ENCODE measurements around the gene OTUB1. TPM values are rescaled to one million over a fixed set of nuclear protein-coding genes. Genes with fewer than 3 reads are reported as not detected.

OTUB1 gene
- total RNA-seq, 1 experiment from 2014 or later, result 96.9 TPM

GRCh38 chr11:64008283-64008913 is 22.2 kb downstream of the OTUB1 start:
- peaks cover 45% of the 10 kb centered on the region for H3K4me1 Mint-ChIP-seq (ENCODE audit: low read depth, unreplicated experiment)
- peaks cover 16% of the 10 kb centered on the region for H3K27me3 Mint-ChIP-seq (ENCODE audit: unreplicated experiment)
- intact Hi-C loops (cut with micrococcal nuclease; ENCODE audit: unreplicated experiment), result no loop called here
- H3K4me3 Mint-ChIP-seq (ENCODE audit: low read depth, unreplicated experiment), result peak overlapping the region; percentile 61
- H3K36me3 Mint-ChIP-seq (ENCODE audit: insufficient read depth, unreplicated experiment), result peaks cover 37% of the 10 kb centered on the region
- DNase-seq, result no peak
- no peaks in the 10 kb centered on the region for H3K9me3 Mint-ChIP-seq (ENCODE audit: low read depth, unreplicated experiment)
- BruUV-seq (replicated peaks), result no TSS peak
- no peak overlapping the region for H3K27ac Mint-ChIP-seq (ENCODE audit: unreplicated experiment)
- TF ChIP-seq, protein P1, sequence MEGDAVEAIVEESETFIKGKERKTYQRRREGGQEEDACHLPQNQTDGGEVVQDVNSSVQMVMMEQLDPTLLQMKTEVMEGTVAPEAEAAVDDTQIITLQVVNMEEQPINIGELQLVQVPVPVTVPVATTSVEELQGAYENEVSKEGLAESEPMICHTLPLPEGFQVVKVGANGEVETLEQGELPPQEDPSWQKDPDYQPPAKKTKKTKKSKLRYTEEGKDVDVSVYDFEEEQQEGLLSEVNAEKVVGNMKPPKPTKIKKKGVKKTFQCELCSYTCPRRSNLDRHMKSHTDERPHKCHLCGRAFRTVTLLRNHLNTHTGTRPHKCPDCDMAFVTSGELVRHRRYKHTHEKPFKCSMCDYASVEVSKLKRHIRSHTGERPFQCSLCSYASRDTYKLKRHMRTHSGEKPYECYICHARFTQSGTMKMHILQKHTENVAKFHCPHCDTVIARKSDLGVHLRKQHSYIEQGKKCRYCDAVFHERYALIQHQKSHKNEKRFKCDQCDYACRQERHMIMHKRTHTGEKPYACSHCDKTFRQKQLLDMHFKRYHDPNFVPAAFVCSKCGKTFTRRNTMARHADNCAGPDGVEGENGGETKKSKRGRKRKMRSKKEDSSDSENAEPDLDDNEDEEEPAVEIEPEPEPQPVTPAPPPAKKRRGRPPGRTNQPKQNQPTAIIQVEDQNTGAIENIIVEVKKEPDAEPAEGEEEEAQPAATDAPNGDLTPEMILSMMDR (IDR thresholded peaks at IDR 0.05; ENCODE audit: unreplicated experiment), result no peak
- CTCF ChIA-PET, result no interaction called here

GRCh38 chr11:64008914-64009633 is 22.8 kb downstream of the OTUB1 start:
- TF ChIP-seq, protein P1 (IDR thresholded peaks at IDR 0.05; ENCODE audit: unreplicated experiment), result no peak
- CTCF ChIA-PET, result interaction anchor here (0.6 kb wide), 1 partner anchor 177 kb away, joined by 5 read pairs; the partner anchor contains the start of gene STIP1
- no peak overlapping the region for H3K4me3 Mint-ChIP-seq (ENCODE audit: low read depth, unreplicated experiment)
- DNase-seq, result no peak
- peaks cover 38% of the 10 kb centered on the region for H3K4me1 Mint-ChIP-seq (ENCODE audit: low read depth, unreplicated experiment)
- H3K27ac Mint-ChIP-seq (ENCODE audit: unreplicated experiment), result no peak overlapping the region
- intact Hi-C loops (cut with micrococcal nuclease; ENCODE audit: unreplicated experiment), result no loop called here
- no TSS peak for BruUV-seq (replicated peaks)
- peaks cover 16% of the 10 kb centered on the region for H3K27me3 Mint-ChIP-seq (ENCODE audit: unreplicated experiment)
- no peaks in the 10 kb centered on the region for H3K9me3 Mint-ChIP-seq (ENCODE audit: low read depth, unreplicated experiment)
- H3K36me3 Mint-ChIP-seq (ENCODE audit: insufficient read depth, unreplicated experiment), result peaks cover 31% of the 10 kb centered on the region

- no peaks in the 10 kb centered on the region for H3K9me3 Mint-ChIP-seq (ENCODE audit: low read depth, unreplicated experiment)
- no peak for DNase-seq
- CTCF ChIA-PET, result no interaction called here
- no TSS peak for BruUV-seq (replicated peaks)
- no peak overlapping the region for H3K27ac Mint-ChIP-seq (ENCODE audit: unreplicated experiment)
- H3K4me3 Mint-ChIP-seq (ENCODE audit: low read depth, unreplicated experiment), result no peak overlapping the region
- TF ChIP-seq, protein P1 (IDR thresholded peaks at IDR 0.05; ENCODE audit: unreplicated experiment), result no peak
- H3K4me1 Mint-ChIP-seq (ENCODE audit: low read depth, unreplicated experiment), result peaks cover 34% of the 10 kb centered on the region
- peaks cover 16% of the 10 kb centered on the region for H3K27me3 Mint-ChIP-seq (ENCODE audit: unreplicated experiment)
- H3K36me3 Mint-ChIP-seq (ENCODE audit: insufficient read depth, unreplicated experiment), result peaks cover 32% of the 10 kb centered on the region
- intact Hi-C loops (cut with micrococcal nuclease; ENCODE audit: unreplicated experiment), result no loop called here
Observed at GRCh38 chr11:64009710-64010109, 23.5 kb downstream of the OTUB1 start.

DNA sequence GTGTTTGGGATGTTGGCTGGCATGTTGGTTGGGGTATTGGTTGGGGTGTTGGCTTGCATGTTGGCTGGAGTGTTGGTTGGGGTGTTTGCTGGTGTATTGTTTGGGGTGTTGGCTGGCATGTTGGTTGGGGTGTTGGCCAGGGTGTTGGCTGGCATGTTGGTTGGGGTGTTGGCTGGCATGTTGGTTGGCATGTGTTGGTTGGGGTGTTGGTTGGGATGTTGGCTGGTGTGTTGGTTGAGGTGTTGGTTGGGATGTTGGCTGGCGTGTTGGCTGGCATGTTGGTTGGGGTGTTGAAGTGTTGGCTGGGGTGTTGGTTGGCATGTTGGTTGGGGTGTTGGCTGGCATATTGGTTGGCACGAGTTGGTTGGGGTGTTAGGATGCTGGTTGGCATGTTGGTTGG is 24.5 kb downstream of the OTUB1 start:
- TF ChIP-seq, protein P1 (IDR thresholded peaks at IDR 0.05; ENCODE audit: unreplicated experiment), result no peak
- peaks cover 16% of the 10 kb centered on the region for H3K27me3 Mint-ChIP-seq (ENCODE audit: unreplicated experiment)
- BruUV-seq (replicated peaks), result no TSS peak
- no peaks in the 10 kb centered on the region for H3K9me3 Mint-ChIP-seq (ENCODE audit: low read depth, unreplicated experiment)
- H3K4me3 Mint-ChIP-seq (ENCODE audit: low read depth, unreplicated experiment), result peak overlapping the region; percentile 45
- peak overlapping the region; percentile 10 for H3K27ac Mint-ChIP-seq (ENCODE audit: unreplicated experiment)
- intact Hi-C loops (cut with micrococcal nuclease; ENCODE audit: unreplicated experiment), result no loop called here
- H3K4me1 Mint-ChIP-seq (ENCODE audit: low read depth, unreplicated experiment), result peaks cover 34% of the 10 kb centered on the region
- DNase-seq, result no peak
- peaks cover 36% of the 10 kb centered on the region for H3K36me3 Mint-ChIP-seq (ENCODE audit: insufficient read depth, unreplicated experiment)
- CTCF ChIA-PET, result no interaction called here

Measured in Calu3 (cell line).